HepG2 (cell line): Measurements from ENCODE around the gene BORCS5.

ENCODE experiments used
- HIVEP1 ChIP-seq: sonication (generic); formaldehyde crosslinking; IDR thresholded peaks from 2 replicates; pipeline ENCODE4 v1.4.0; 2020; ENCODE audit warnings: mild to moderate bottlenecking, missing genetic modification reagents
- HNF4A ChIP-seq: sonication (generic); formaldehyde crosslinking; IDR thresholded peaks from 2 replicates; pipeline ENCODE4 v1.4.0; 2020; ENCODE audit warnings: missing genetic modification reagents
- ZNF776 ChIP-seq: sonication (generic); formaldehyde crosslinking; IDR thresholded peaks from 2 replicates; pipeline ENCODE4 v1.4.0; 2020; ENCODE audit warnings: mild to moderate bottlenecking, missing genetic modification reagents
- TF ChIP-seq, protein P1 (sequence below): sonication (generic); formaldehyde crosslinking; IDR thresholded peaks from 2 replicates; pipeline ENCODE4 v1.4.0; 2020; ENCODE audit warnings: missing genetic modification reagents, borderline replicate concordance
- TF ChIP-seq, protein P2 (sequence below): sonication (generic); formaldehyde crosslinking; IDR thresholded peaks from 2 replicates; pipeline ENCODE4 v1.5.0; 2020; ENCODE audit warnings: mild to moderate bottlenecking, missing genetic modification reagents, moderate library complexity
- TF ChIP-seq, protein P3 (sequence below): sonication (generic); formaldehyde crosslinking; IDR thresholded peaks from 2 replicates; pipeline ENCODE4 v1.8.0; 2022; ENCODE audit warnings: missing genetic modification reagents, mild to moderate bottlenecking, moderate library complexity, borderline replicate concordance

DNA sequence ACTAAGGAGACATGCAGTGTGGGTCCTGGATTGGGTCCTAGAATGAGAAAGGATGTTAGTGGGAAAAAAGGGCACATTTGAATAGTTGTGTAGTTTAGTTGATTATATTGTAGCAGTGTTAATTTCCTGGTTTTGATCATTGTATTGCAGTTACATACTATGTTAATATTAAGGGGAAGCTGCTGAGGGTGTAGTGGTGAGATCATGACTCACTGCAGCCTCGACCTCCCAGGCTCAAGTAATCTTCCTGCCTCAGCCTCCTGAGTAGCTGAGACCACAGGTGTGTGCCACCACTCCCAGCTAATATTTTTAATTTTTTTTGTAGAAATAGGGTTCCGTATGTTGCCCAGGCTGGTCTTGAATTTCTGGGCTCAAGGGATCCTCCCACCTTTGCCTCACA, 21.7 kb downstream of the BORCS5 start:
- TF ChIP-seq HNF4A, result no peak
- no peak for TF ChIP-seq HIVEP1 (CRISPR knock-in tag)
- TF ChIP-seq, protein P1, sequence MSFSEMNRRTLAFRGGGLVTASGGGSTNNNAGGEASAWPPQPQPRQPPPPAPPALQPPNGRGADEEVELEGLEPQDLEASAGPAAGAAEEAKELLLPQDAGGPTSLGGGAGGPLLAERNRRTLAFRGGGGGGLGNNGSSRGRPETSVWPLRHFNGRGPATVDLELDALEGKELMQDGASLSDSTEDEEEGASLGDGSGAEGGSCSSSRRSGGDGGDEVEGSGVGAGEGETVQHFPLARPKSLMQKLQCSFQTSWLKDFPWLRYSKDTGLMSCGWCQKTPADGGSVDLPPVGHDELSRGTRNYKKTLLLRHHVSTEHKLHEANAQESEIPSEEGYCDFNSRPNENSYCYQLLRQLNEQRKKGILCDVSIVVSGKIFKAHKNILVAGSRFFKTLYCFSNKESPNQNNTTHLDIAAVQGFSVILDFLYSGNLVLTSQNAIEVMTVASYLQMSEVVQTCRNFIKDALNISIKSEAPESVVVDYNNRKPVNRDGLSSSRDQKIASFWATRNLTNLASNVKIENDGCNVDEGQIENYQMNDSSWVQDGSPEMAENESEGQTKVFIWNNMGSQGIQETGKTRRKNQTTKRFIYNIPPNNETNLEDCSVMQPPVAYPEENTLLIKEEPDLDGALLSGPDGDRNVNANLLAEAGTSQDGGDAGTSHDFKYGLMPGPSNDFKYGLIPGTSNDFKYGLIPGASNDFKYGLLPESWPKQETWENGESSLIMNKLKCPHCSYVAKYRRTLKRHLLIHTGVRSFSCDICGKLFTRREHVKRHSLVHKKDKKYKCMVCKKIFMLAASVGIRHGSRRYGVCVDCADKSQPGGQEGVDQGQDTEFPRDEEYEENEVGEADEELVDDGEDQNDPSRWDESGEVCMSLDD (CRISPR knock-in tag), result no peak
- TF ChIP-seq, protein P2, sequence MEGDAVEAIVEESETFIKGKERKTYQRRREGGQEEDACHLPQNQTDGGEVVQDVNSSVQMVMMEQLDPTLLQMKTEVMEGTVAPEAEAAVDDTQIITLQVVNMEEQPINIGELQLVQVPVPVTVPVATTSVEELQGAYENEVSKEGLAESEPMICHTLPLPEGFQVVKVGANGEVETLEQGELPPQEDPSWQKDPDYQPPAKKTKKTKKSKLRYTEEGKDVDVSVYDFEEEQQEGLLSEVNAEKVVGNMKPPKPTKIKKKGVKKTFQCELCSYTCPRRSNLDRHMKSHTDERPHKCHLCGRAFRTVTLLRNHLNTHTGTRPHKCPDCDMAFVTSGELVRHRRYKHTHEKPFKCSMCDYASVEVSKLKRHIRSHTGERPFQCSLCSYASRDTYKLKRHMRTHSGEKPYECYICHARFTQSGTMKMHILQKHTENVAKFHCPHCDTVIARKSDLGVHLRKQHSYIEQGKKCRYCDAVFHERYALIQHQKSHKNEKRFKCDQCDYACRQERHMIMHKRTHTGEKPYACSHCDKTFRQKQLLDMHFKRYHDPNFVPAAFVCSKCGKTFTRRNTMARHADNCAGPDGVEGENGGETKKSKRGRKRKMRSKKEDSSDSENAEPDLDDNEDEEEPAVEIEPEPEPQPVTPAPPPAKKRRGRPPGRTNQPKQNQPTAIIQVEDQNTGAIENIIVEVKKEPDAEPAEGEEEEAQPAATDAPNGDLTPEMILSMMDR, result no peak
- TF ChIP-seq ZNF776 (CRISPR knock-in tag), result no peak
- TF ChIP-seq, protein P3, sequence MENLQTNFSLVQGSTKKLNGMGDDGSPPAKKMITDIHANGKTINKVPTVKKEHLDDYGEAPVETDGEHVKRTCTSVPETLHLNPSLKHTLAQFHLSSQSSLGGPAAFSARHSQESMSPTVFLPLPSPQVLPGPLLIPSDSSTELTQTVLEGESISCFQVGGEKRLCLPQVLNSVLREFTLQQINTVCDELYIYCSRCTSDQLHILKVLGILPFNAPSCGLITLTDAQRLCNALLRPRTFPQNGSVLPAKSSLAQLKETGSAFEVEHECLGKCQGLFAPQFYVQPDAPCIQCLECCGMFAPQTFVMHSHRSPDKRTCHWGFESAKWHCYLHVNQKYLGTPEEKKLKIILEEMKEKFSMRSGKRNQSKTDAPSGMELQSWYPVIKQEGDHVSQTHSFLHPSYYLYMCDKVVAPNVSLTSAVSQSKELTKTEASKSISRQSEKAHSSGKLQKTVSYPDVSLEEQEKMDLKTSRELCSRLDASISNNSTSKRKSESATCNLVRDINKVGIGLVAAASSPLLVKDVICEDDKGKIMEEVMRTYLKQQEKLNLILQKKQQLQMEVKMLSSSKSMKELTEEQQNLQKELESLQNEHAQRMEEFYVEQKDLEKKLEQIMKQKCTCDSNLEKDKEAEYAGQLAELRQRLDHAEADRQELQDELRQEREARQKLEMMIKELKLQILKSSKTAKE (CRISPR knock-in tag), result no peak
